Left lung (tissue), 10 donors: ENCODE data around the gene HS3ST5. TPM values are rescaled to one million over a fixed set of nuclear protein-coding genes. Genes with fewer than 3 reads are reported as not detected.

Experiments
- ATAC-seq: fragments of 200-7000 bp; cut with Tn5 transposase; one replicate; pipeline ENCODE4 v1.9.1; 2020; ENCODE audit warnings: moderate library complexity
- DNase-seq, 4 donors: peaks; one replicate each; pipeline ENCODE4 v3.0.0-alpha.2; 2013 to 2020
- H3K27ac ChIP-seq, 2 donors: fragments of 200-600 bp; sonication (generic) in 1 of 2; one replicate each; pipeline versions ENCODE4 v1.5.0 to v1.8.0; 2020 to 2021
- H3K27me3 ChIP-seq, 2 donors: fragments of 200-600 bp; sonication (generic) in 1 of 2; one replicate each; pipeline versions ENCODE4 v1.5.0 to v1.8.0; 2020 to 2021
- H3K36me3 ChIP-seq, 2 donors: fragments of 200-600 bp; sonication (generic) in 1 of 2; one replicate each; pipeline versions ENCODE4 v1.5.0 to v1.8.0; 2020 to 2021
- H3K4me1 ChIP-seq, 2 donors: fragments of 200-600 bp; one replicate each; pipeline ENCODE4 v1.8.0; 2021
- H3K4me3 ChIP-seq, 2 donors: fragments of 200-600 bp; sonication (generic) in 1 of 2; one replicate each; pipeline versions ENCODE4 v1.5.0 to v1.8.0; 2020 to 2021; ENCODE audit warnings: mild to moderate bottlenecking in 1 of 2
- H3K9me3 ChIP-seq, 2 donors: fragments of 200-600 bp; sonication (generic) in 1 of 2; one replicate each; pipeline versions ENCODE4 v1.5.0 to v1.8.0; 2020 to 2021
- CTCF ChIP-seq, 2 donors: fragments of 200-600 bp; sonication (generic) in 1 of 2; IDR thresholded peaks; one replicate each; pipeline versions ENCODE4 v1.5.0 to v1.8.0; 2021; ENCODE audit warnings: antibody characterized with exemption in 2 of 2
- intact Hi-C, 2 donors: fragments of 100-400 bp; cut with DNase I; formaldehyde crosslinking; loops; one replicate each; pipeline versions ENCODE4 v1.11.2 to v1.14.2; 2022
- polyA plus RNA-seq, 6 donors: library from polyadenylated mRNA; unstranded; fragments of 120-200 nt; gene quantifications; one replicate each; pipeline ENCODE4 v1.2.1, GENCODE V29; 2013; ENCODE audit not compliant: insufficient read length in 6 of 6
- total RNA-seq, 2 donors: library from RNA; stranded (reverse); fragmentation: NEBNext Ultra II Directional; extraction: Animal tissue kit (Norgen Biotek cat#: 25700); gene quantifications; one replicate each; pipeline ENCODE4 v1.2.1, GENCODE V29; 2021
- donor health status: DM: no; HTN: yes; CAD: no.
- donor health status: DM: no; HTN: no; CAD: no.

Gene HS3ST5
- total and polyA plus RNA-seq, 8 donors = 0.06 to 0.33 (median 0.18) TPM; not detected in 1

GRCh38 chr6:114160881-114161280 lies 181.9 kb downstream of the HS3ST5 start:
- intact Hi-C loops = loop anchor here in 1 of 2 donors (10.0 kb wide), 1 partner anchor 734 kb away; no protein-coding TSS in a partner anchor
- TF ChIP-seq CTCF (IDR thresholded peaks at IDR 0.05) = no peak
- Histone ChIP-seq H3K4me1 (no peaks in the 10 kb centered on the region), H3K9me3 (no peaks in the 10 kb centered on the region), H3K27ac (no peak overlapping the region), H3K36me3 (no peaks in the 10 kb centered on the region), H3K27me3 (no peaks in the 10 kb centered on the region), H3K4me3 (no peak overlapping the region)
- ATAC-seq (no peak), DNase-seq (no peak)

GRCh38 chr6:114159727-114160126 lies 183.1 kb downstream of the HS3ST5 start:
- Histone ChIP-seq H3K27ac (no peak overlapping the region), H3K27me3 (no peaks in the 10 kb centered on the region), H3K4me3 (no peak overlapping the region), H3K9me3 (no peaks in the 10 kb centered on the region), H3K36me3 (no peaks in the 10 kb centered on the region), H3K4me1 (no peaks in the 10 kb centered on the region)
- intact Hi-C loops = loop anchor here in 1 of 2 donors (10.0 kb wide), 1 partner anchor 735 kb away; no protein-coding TSS in a partner anchor
- no peak for DNase-seq
- no peak for ATAC-seq
- TF ChIP-seq CTCF (IDR thresholded peaks at IDR 0.05) = no peak

- intact Hi-C loops = no loop called here
- ATAC-seq = no peak
Measured at GRCh38 chr6:114158838-114159694, 183.8 kb downstream of the HS3ST5 start.

GRCh38 chr6:114158411-114158810 lies 184.4 kb downstream of the HS3ST5 start:
- H3K27ac ChIP-seq = no peak overlapping the region
- H3K4me1 ChIP-seq = no peaks in the 10 kb centered on the region
- H3K27me3 ChIP-seq = no peaks in the 10 kb centered on the region
- no peak for TF ChIP-seq CTCF (IDR thresholded peaks at IDR 0.05)
- ATAC-seq (no peak), DNase-seq (no peak)
- intact Hi-C loops = no loop called here
- no peaks in the 10 kb centered on the region for H3K36me3 ChIP-seq
- H3K9me3 ChIP-seq = no peaks in the 10 kb centered on the region
- no peak overlapping the region for H3K4me3 ChIP-seq

More at GRCh38 chr6:114158838-114159694, 183.8 kb downstream of the HS3ST5 start:
- Histone ChIP-seq H3K36me3 (no peaks in the 10 kb centered on the region), H3K4me1 (no peaks in the 10 kb centered on the region), H3K4me3 (no peak overlapping the region), H3K9me3 (no peaks in the 10 kb centered on the region), H3K27ac (no peak overlapping the region), H3K27me3 (no peaks in the 10 kb centered on the region)
- no peak for DNase-seq
- TF ChIP-seq CTCF (IDR thresholded peaks at IDR 0.05) = no peak

GRCh38 chr6:114157848-114158247 lies 185.0 kb downstream of the HS3ST5 start:
- intact Hi-C loops = no loop called here
- DNase-seq = no peak
- ATAC-seq = no peak
- Histone ChIP-seq H3K9me3 (no peaks in the 10 kb centered on the region), H3K27me3 (no peaks in the 10 kb centered on the region), H3K27ac (no peak overlapping the region), H3K36me3 (no peaks in the 10 kb centered on the region), H3K4me1 (no peaks in the 10 kb centered on the region), H3K4me3 (no peak overlapping the region)
- TF ChIP-seq CTCF (IDR thresholded peaks at IDR 0.05) = no peak
